Smooth muscle cell (in vitro differentiated cells): ENCODE results near the gene ATOH1. TPM values are rescaled to one million over a fixed set of nuclear protein-coding genes. Genes with fewer than 3 reads are reported as not detected.

Experiments
- DNase-seq: peaks from one replicate; lab custom pipeline; 2025; ENCODE audit not compliant: unreplicated experiment; lab: John Stamatoyannopoulos, UW
- H2AFZ ChIP-seq: fragments of 200-600 bp; sonication (generic); 2 replicates; pipeline ENCODE4 v1.6.0; 2016; ENCODE audit warnings: antibody characterized with exemption, low read depth, mild to moderate bottlenecking
- H3F3A ChIP-seq: fragments of 200-600 bp; sonication (generic); 2 replicates; pipeline ENCODE4 v1.6.0; 2017; ENCODE audit warnings: antibody characterized with exemption, low read depth
- H3K27ac ChIP-seq: fragments of 200-600 bp; sonication (generic); 2 replicates; pipeline ENCODE4 v1.5.1; 2016; ENCODE audit warnings: low read depth, mild to moderate bottlenecking
- H3K27me3 ChIP-seq: fragments of 200-600 bp; sonication (generic); 2 replicates; pipeline ENCODE4 v1.6.1; 2016; ENCODE audit warnings: low read depth, mild to moderate bottlenecking
- H3K36me3 ChIP-seq: fragments of 200-600 bp; sonication (generic); 2 replicates; pipeline ENCODE4 v1.5.1; 2016; ENCODE audit warnings: low read depth
- H3K4me1 ChIP-seq: fragments of 200-600 bp; sonication (generic); 2 replicates; pipeline ENCODE4 v1.5.1; 2016; ENCODE audit warnings: low read depth
- H3K4me2 ChIP-seq: fragments of 200-600 bp; sonication (generic); 2 replicates; pipeline ENCODE4 v1.6.0; 2016; ENCODE audit warnings: mild to moderate bottlenecking
- H3K4me3 ChIP-seq: fragments of 200-600 bp; sonication (generic); 2 replicates; pipeline ENCODE4 v1.5.1; 2016; ENCODE audit warnings: mild to moderate bottlenecking
- H3K79me2 ChIP-seq: fragments of 200-600 bp; sonication (generic); 2 replicates; pipeline ENCODE4 v1.6.0; 2016; ENCODE audit warnings: low read depth, mild to moderate bottlenecking
- H3K9ac ChIP-seq: fragments of 200-600 bp; sonication (generic); 2 replicates; pipeline ENCODE4 v1.6.0; 2016; ENCODE audit warnings: low read depth
- H3K9me3 ChIP-seq: fragments of 200-600 bp; sonication (generic); replicated peaks from 2 replicates; pipeline ENCODE4 v1.5.1; 2016; ENCODE audit warnings: low read depth
- H4K20me1 ChIP-seq: fragments of 200-600 bp; sonication (generic); 2 replicates; pipeline ENCODE4 v1.6.0; 2016; ENCODE audit warnings: low read depth
- WGBS: methylation state at CpG from one replicate; pipeline ENCODE4 v1.1.7; 2016; ENCODE audit warnings: low lambda C conversion rate; 5-methylcytosine and 5-hydroxymethylcytosine counted together
- polyA plus RNA-seq: library from polyadenylated mRNA; unstranded; fragments of >200 nt; fragmentation: Nextera tagmentation; extraction: Ambion mirVana; gene quantifications from 2 replicates; pipeline ENCODE4 v1.2.1, GENCODE V29; 2016
- total RNA-seq: library from RNA; depleted of rRNA; stranded (reverse); fragments of >200 nt; gene quantifications from 2 replicates; pipeline ENCODE4 v1.2.3, GENCODE V29; 2014
- TF ChIP-seq, protein P1 (sequence below): fragments of 200-600 bp; sonication (generic); IDR thresholded peaks from 2 replicates; pipeline ENCODE4 v1.5.1; 2017; ENCODE audit warnings: borderline replicate concordance, mild to moderate bottlenecking, antibody characterized with exemption; ENCODE audit not compliant: insufficient read depth, poor library complexity, severe bottlenecking

The ATOH1 gene
- total and polyA plus RNA-seq, 2 experiments from 2014 or later: not detected

DNA sequence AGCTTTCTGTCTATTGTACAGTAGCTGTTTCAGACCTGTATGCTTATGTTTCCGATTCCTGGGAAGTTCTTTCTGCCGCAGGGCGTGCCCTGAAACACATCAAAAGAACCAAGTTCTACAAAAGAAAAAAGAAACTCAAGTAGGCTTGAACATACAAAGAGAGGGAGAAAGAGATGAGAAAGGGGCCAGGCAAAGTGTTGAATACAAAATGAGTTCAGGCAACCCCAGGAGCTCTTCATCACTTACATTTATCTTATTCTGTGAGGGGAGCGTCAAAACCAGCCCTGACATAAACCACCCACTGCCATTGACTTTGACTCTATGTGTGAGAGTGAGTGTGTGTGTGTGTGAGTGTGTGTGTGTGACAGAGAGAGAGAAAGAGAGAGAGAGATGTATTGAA, 26.5 kb upstream of the ATOH1 start:
- H3K4me2 ChIP-seq: no peak overlapping the region
- TF ChIP-seq, protein P1, sequence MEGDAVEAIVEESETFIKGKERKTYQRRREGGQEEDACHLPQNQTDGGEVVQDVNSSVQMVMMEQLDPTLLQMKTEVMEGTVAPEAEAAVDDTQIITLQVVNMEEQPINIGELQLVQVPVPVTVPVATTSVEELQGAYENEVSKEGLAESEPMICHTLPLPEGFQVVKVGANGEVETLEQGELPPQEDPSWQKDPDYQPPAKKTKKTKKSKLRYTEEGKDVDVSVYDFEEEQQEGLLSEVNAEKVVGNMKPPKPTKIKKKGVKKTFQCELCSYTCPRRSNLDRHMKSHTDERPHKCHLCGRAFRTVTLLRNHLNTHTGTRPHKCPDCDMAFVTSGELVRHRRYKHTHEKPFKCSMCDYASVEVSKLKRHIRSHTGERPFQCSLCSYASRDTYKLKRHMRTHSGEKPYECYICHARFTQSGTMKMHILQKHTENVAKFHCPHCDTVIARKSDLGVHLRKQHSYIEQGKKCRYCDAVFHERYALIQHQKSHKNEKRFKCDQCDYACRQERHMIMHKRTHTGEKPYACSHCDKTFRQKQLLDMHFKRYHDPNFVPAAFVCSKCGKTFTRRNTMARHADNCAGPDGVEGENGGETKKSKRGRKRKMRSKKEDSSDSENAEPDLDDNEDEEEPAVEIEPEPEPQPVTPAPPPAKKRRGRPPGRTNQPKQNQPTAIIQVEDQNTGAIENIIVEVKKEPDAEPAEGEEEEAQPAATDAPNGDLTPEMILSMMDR: no peak
- no peaks in the 10 kb centered on the region for H3K4me1 ChIP-seq
- no peak overlapping the region for H2AFZ ChIP-seq
- WGBS: 82% methylated on average over 4 of the region's 4 CpGs
- no peak overlapping the region for H3K4me3 ChIP-seq
- H3K9me3 ChIP-seq: no peaks in the 10 kb centered on the region
- no peak overlapping the region for H3K9ac ChIP-seq
- H3K27me3 ChIP-seq: peaks cover 5% of the 10 kb centered on the region
- H3F3A ChIP-seq: no peaks in the 10 kb centered on the region
- H3K79me2 ChIP-seq: no peaks in the 10 kb centered on the region
- H3K27ac ChIP-seq: no peak overlapping the region
- H3K36me3 ChIP-seq: no peaks in the 10 kb centered on the region
- H4K20me1 ChIP-seq: no peaks in the 10 kb centered on the region
- DNase-seq: no peak

DNA sequence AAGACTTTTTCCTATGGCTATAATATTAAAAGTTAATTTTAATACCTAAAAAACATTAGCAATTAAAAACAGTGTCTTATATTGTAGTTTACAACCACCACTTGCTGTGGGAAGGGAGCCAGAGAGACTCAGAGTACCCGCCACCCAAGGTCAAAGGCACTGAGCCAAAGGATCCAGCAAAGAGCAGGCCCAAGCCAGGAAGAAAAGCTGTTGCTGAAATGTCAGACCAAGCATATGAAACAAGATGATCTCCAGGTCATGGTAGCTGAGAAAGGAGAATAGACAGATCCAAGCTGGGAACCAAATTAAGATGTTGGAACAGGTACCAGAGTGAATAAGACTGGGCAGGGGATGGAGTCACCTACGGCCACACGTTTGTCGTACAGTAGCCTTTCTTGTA, 18.8 kb upstream of the ATOH1 start:
- H3K4me1 ChIP-seq: no peaks in the 10 kb centered on the region
- TF ChIP-seq, protein P1: no peak
- H3K27ac ChIP-seq: no peak overlapping the region
- no peaks in the 10 kb centered on the region for H3F3A ChIP-seq
- H3K27me3 ChIP-seq: peaks cover 10% of the 10 kb centered on the region
- whole genome bisulfite sequencing: 95% methylated on average over 4 of the region's 4 CpGs
- no peaks in the 10 kb centered on the region for H3K79me2 ChIP-seq
- no peaks in the 10 kb centered on the region for H3K9me3 ChIP-seq
- no peak overlapping the region for H3K4me2 ChIP-seq
- H4K20me1 ChIP-seq: no peaks in the 10 kb centered on the region
- H3K9ac ChIP-seq: no peak overlapping the region
- no peak overlapping the region for H2AFZ ChIP-seq
- H3K36me3 ChIP-seq: no peaks in the 10 kb centered on the region
- H3K4me3 ChIP-seq: no peak overlapping the region
- no peak for DNase-seq

DNA sequence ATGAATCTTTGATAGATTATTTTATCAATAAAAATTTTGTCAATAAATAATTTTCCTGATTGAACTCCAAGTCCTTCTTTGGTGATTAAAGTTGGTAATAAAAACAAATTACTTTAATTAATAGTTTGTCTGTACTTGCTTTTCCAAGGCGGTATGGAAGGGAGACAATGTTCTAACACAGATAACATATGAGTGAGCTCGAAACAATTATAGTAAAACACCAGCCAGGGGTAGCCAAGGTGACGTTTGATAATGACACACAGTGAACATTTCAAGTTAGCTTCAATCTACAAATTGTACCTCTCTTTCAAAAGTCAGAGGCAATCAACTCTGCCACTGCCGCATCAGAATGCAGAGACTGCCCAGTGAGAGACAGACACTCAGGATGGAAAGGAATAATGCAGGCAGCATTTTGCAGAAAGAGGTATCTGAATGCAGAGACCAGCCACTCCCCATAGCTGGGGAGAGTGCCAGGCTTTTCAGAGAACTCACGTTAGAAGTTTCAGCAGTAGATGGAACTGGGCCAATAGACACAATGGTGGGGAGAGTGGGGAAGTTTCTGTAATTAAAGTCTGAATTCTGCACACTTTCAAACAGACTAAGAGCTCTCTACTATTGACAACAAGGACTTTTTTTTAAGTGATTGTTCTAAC, 18.1 kb upstream of the ATOH1 start:
- H3K9ac ChIP-seq: no peak overlapping the region
- H3K36me3 ChIP-seq: no peaks in the 10 kb centered on the region
- TF ChIP-seq, protein P1: no peak
- H2AFZ ChIP-seq: no peak overlapping the region
- H3K4me2 ChIP-seq: no peak overlapping the region
- no peak overlapping the region for H3K27ac ChIP-seq
- WGBS: 74% methylated on average over 5 of the region's 5 CpGs
- H3K27me3 ChIP-seq: peaks cover 10% of the 10 kb centered on the region
- H3K9me3 ChIP-seq: no peaks in the 10 kb centered on the region
- no peak for DNase-seq
- no peaks in the 10 kb centered on the region for H3K4me1 ChIP-seq
- H3K4me3 ChIP-seq: no peak overlapping the region
- H3F3A ChIP-seq: no peaks in the 10 kb centered on the region
- no peaks in the 10 kb centered on the region for H4K20me1 ChIP-seq
- no peaks in the 10 kb centered on the region for H3K79me2 ChIP-seq

DNA sequence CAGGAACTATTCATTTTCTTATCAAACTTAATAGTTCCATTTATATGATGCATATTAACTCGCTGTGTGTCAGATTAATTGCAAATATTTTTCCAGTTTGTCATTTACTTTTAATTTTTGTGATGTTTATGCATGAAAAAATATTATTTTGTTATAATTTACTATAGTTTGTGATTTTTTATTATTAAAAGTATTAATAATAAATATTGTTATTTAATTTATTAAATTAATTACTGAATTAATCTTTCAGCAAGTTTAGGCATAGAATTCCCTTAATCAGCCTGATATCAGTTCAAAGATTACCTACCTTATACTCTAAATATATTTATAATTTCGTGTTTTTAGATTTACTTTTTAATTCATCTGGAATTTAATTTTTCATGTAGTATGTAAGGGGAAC, 15.5 kb upstream of the ATOH1 start:
- H3K79me2 ChIP-seq: no peaks in the 10 kb centered on the region
- H4K20me1 ChIP-seq: no peaks in the 10 kb centered on the region
- H3K9ac ChIP-seq: no peak overlapping the region
- H3K27me3 ChIP-seq: peaks cover 16% of the 10 kb centered on the region
- no peak for DNase-seq
- no peaks in the 10 kb centered on the region for H3K36me3 ChIP-seq
- TF ChIP-seq, protein P1: no peak
- no peaks in the 10 kb centered on the region for H3K4me1 ChIP-seq
- H3F3A ChIP-seq: no peaks in the 10 kb centered on the region
- no peak overlapping the region for H3K4me3 ChIP-seq
- 91% methylated on average over 2 of the region's 2 CpGs for WGBS
- H3K27ac ChIP-seq: no peak overlapping the region
- H3K9me3 ChIP-seq: no peaks in the 10 kb centered on the region
- H3K4me2 ChIP-seq: no peak overlapping the region
- H2AFZ ChIP-seq: no peak overlapping the region
